Fibroblast of lung (primary cell): ENCODE data around the gene PZP.

Experiments used
- CTCF ChIP-seq, 2 donors: IDR thresholded peaks in 1 of 2; conservative IDR thresholded peaks in 1 of 2; 1 replicate in 1 of 2; 2 replicates in 1 of 2; pipeline ENCODE4 v1.5.1; 2011 to 2012; ENCODE audit warnings: low read length in 2 of 2, control low read depth in 1 of 2, inconsistent platforms in 1 of 2, low read depth in 1 of 2, mild to moderate bottlenecking in 1 of 2
- EZH2 ChIP-seq: IDR thresholded peaks from 2 replicates; pipeline ENCODE4 v1.5.1; 2012; ENCODE audit warnings: low read length, control low read depth, mild to moderate bottlenecking; ENCODE audit errors: missing control alignments

- TF ChIP-seq CTCF (conservative IDR thresholded peaks at IDR 0.05 in 1 of 2, IDR thresholded peaks at IDR 0.05 in 1 of 2; ENCODE audit: low read depth in 1 of 2, low read length in 2 of 2), result no peak
- no peak for TF ChIP-seq EZH2
Observed at GRCh38 chr12:9256758-9257405, 48.7 kb upstream of the PZP start.
